C4-2B (cell line): ENCODE data around the gene TAS1R1.

ENCODE experiments used
- H3K27ac ChIP-seq: fragments of 450-650 bp; 2 replicates; pipeline ENCODE4 v1.5.1; 2017
- ZFX ChIP-seq: fragments of 450-650 bp; IDR thresholded peaks from 2 replicates; pipeline ENCODE4 v1.6.1; 2017
- TF ChIP-seq, protein P1 (sequence below): fragments of 450-650 bp; conservative IDR thresholded peaks from 2 replicates; pipeline ENCODE4 v1.5.1; 2017; ENCODE audit warnings: mild to moderate bottlenecking

The TAS1R1 gene

DNA sequence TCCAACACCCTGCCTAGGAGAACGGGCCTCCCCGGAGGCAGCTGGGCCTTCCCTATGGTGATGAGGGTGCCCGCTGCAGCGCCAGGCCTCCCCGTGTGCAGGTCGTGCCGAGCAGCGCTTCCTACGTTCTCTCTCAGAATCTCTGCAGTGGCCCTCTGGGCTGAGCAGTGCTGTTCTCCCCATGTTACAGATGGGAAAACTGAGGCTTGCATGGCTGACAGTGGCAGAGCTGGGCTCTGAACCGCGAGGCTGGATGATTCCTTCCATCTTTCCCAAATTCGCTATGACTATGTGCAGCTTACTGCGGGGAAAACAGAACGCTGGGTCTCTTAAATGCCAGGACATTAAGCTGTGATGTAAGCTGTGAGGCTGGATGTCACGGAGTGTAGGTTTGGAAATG lies 38.7 kb downstream of the TAS1R1 start:
- TF ChIP-seq, protein P1, sequence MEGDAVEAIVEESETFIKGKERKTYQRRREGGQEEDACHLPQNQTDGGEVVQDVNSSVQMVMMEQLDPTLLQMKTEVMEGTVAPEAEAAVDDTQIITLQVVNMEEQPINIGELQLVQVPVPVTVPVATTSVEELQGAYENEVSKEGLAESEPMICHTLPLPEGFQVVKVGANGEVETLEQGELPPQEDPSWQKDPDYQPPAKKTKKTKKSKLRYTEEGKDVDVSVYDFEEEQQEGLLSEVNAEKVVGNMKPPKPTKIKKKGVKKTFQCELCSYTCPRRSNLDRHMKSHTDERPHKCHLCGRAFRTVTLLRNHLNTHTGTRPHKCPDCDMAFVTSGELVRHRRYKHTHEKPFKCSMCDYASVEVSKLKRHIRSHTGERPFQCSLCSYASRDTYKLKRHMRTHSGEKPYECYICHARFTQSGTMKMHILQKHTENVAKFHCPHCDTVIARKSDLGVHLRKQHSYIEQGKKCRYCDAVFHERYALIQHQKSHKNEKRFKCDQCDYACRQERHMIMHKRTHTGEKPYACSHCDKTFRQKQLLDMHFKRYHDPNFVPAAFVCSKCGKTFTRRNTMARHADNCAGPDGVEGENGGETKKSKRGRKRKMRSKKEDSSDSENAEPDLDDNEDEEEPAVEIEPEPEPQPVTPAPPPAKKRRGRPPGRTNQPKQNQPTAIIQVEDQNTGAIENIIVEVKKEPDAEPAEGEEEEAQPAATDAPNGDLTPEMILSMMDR, result no peak
- TF ChIP-seq ZFX, result no peak
- no peak overlapping the region for H3K27ac ChIP-seq

DNA sequence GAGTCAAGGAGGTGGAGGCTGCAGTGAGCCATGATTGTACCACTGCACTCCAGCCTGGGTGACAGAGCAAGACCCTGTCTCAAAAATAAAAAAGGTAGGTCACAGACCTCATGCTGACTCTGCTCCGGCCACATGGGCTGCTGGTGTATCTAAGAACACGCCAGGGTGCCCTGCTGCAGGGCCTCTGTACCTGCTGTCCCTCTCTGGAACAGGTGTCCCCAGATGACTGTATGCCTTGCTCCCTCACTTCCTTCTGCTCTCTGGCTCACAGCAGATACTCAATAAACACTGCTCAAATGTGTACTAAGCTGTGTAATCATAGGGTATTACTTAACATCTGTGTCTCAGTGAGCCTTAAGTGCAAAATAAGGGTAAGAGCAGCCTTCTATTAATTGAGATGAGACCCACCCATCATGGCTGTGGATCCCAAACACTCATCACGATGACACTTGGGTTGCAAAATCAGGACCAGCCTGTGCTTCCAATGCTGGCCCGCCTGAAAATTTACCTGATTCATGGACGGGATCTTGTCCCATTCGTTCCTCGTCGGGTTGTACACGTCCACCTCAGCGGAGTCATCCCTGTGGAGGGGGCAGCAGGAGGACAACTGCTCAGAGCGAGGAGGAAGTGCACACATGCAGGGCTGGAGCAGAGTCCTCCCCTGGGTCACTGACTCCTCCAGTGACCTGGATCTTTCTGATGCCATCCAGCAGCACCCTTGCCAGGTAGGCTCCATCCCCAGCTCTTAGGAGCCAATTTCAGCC lies 40.1 kb downstream of the TAS1R1 start:
- no peak overlapping the region for H3K27ac ChIP-seq
- TF ChIP-seq ZFX, result no peak
- TF ChIP-seq, protein P1, result no peak

DNA sequence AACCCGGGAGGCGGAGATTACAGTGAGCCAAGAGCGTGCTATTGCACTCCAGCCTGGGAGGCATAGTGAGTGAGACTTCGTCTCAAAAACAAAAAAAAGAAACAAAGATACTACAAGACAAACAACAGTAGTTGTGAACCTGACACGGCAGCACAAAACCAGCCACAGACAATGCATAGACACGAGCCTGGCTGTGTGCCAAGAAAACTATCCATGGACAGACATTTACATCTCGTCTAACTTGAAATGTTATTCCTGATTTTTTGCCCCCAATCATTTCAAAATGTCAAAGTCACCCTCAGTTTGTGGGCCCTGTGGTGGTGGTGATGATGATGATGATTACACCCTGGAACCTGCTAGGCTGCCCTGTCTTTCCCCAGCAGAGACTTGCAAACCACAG lies 41.2 kb downstream of the TAS1R1 start:
- TF ChIP-seq, protein P1, result no peak
- no peak for TF ChIP-seq ZFX
- H3K27ac ChIP-seq, result no peak overlapping the region

DNA sequence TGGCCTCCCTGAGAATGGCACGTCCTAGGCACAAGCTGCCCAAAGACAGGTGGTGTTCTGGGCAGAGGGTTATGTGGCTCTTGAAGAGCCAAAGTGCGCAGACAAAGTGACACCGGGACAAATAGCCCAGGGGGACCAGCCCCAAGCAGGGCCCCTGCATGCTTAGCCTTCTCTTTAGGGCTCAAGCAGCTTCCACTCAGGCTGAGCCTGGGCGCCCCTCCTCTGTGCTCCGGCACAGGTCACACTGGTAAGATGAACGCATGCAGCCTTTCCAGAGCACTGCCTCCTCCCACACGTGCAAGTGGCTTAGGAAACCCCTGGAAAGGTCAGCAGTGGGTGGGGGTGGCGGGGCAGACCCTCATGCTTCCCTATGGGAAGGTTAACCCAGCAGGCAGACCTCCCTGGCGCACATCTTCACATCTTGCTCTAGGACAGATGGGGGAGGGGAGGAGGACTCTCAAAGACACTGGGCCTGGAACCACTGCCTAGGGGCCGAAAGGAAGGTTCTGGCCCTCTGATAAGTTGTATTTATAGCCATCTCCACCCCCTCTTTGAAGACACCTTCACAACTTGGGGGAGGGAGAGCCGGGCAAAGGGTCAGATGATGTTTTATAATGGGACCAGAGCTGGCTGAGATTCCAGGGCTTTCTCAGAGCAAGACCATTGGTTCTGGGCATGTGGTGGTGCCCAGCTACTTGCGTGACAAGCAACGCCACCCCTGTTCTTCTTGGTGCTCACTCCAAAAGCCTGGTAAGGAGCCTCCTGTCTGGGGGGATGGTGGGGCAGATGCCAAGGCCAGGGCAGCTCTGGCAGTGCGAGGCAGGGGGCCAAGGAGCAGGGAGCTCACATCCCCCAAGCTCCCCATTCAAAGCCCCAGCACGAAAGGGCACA lies 42.0 kb downstream of the TAS1R1 start:
- no peak for TF ChIP-seq ZFX
- TF ChIP-seq, protein P1, result no peak
- H3K27ac ChIP-seq, result no peak overlapping the region

DNA sequence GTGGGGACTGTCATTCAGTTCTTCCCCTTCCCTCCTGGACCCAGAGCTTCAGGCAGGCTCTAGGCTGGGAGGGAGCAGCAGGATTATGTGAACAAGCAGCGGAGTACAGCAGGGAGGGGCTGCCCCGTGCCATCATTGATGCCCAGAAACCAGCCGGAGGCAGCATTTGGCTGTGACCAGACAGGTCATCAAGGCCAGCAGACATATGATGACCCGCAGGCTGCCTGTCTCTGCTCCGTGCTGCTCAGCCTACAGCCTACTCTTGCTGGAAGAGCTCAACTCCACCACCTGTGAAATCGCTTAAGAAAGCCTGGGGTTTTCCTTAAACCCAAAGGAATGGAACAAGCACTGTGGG lies 42.6 kb downstream of the TAS1R1 start:
- H3K27ac ChIP-seq, result no peak overlapping the region
- TF ChIP-seq, protein P1, result no peak
- TF ChIP-seq ZFX, result no peak

DNA sequence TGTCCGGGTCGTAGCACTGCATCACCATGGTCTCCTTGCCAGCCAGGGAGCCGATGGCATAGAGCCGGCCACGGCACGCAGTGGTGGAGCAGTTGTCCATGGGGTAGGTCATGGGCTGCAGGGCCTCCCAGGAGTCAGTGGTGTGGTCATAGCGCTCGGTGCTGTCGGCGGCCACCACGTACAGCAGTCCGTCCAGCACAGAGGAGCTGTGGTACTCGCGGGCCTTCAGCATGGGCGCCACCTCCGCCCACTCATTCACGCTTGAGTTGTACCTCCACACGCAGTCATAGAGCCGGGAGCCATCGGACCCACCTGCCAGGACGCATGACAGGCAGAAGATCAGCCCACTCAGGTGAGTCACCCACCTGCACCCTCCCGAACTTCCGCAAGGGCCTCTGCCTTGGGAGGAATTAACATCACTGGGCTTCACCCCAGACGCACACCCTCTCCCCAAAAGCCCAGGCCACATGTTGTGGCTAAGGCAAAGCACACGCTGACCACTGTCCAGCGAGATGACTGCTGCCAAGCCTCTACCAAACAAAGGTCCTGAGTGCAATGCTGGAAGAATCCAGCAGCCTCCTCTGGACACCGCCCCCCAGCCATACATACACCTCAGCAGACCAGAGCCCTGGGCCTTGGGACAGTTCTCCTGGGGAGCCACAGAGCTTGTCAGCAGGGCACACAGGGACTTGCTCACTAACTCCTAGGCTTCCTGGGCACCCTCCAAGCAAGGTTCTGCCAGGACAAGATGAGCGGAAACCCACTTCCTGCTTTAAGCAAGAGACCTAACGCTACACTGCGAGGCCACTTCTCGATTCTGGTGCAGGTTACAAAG lies 44.3 kb downstream of the TAS1R1 start:
- TF ChIP-seq ZFX, result no peak
- TF ChIP-seq, protein P1, result no peak
- peak overlapping the region; percentile 18; the same call in 1 of the 2 replicates for H3K27ac ChIP-seq

DNA sequence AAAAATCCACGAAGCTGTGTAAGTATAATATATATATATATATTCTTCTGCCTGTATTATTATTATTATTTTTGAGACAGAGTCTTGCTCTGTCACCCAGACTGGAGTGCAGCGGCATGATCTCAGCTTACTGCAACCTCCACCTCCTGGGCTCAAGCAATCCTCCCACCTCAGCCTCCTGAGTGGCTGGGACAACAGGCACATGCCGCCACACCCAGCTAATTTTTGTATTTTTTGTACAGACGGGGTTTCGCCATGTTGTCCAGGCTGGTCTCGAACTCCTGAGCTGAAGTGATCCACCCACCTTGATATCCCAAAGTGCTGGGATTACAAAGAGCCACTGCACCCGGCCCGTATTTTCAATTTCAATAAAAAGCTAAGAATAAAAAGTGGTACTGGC lies 44.9 kb downstream of the TAS1R1 start:
- H3K27ac ChIP-seq, result peak overlapping the region; percentile 94
